ENCODE data around the gene KCNK3. TPM values are rescaled to one million over a fixed set of nuclear protein-coding genes. Genes with fewer than 3 reads are reported as not detected.

Gene KCNK3
- polyA plus RNA-seq, 1 donor (not counting 4 experiments of a cell fraction or from before 2014, with no cell fraction given), result not detected

DNA sequence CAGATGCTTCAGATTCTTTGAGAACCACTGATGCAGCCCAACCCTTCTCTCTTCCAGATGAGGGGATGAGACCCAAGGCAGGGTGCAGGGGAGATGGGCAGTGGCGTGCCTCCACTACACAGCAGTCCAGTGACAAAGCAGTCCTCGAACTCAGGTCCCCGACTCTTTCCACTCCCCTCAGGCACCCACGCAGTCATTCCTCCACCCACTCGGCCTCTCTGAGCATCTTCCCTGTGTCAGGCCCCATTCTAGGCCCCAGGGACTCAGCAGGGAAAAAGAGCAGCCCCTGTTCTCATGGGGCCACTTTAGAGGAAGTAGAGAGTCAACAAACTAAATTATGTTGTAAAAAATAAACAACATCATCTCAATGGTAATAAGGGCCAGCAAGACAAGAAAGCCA, 15.2 kb downstream of the KCNK3 start:
- Histone ChIP-seq H3K27me3 (ENCODE audit: control insufficient read depth, extremely low read depth, insufficient read depth, low read length) (peaks cover 7% of the 10 kb centered on the region), H3K9ac (ENCODE audit: control insufficient read depth, extremely low read depth, insufficient read depth, low read length) (no peak overlapping the region), H3K79me2 (ENCODE audit: control insufficient read depth, insufficient read depth, low read length) (no peaks in the 10 kb centered on the region), H3K9me1 (ENCODE audit: control insufficient read depth, extremely low read depth, insufficient read depth, low read length) (no peaks in the 10 kb centered on the region), H3K36me3 (ENCODE audit: control insufficient read depth in 2 of 2, extremely low read depth in 1 of 2, insufficient read depth in 2 of 2, low read length in 2 of 2) (no peaks in the 10 kb centered on the region), H3K4me2 (ENCODE audit: control insufficient read depth, extremely low read depth, insufficient read depth, low read depth, low read length) (no peak overlapping the region), H2AFZ (ENCODE audit: control insufficient read depth, low read length) (no peak overlapping the region), H3K4me1 (ENCODE audit: control insufficient read depth, extremely low read depth, insufficient read depth, low read length) (peaks cover 9% of the 10 kb centered on the region), H3K27ac (ENCODE audit: control insufficient read depth, insufficient read depth, low read length) (no peak overlapping the region), H3K4me3 (ENCODE audit: control insufficient read depth in 2 of 3, extremely low read depth in 1 of 3, insufficient read depth in 2 of 3, low read depth in 1 of 3, low read length in 3 of 3) (no peak overlapping the region), H4K20me1 (ENCODE audit: control insufficient read depth, extremely low read depth, insufficient read depth, low read length) (no peaks in the 10 kb centered on the region), H3K9me3 (ENCODE audit: control insufficient read depth, low read depth, low read length) (no peaks in the 10 kb centered on the region)
- TF ChIP-seq, protein P1, sequence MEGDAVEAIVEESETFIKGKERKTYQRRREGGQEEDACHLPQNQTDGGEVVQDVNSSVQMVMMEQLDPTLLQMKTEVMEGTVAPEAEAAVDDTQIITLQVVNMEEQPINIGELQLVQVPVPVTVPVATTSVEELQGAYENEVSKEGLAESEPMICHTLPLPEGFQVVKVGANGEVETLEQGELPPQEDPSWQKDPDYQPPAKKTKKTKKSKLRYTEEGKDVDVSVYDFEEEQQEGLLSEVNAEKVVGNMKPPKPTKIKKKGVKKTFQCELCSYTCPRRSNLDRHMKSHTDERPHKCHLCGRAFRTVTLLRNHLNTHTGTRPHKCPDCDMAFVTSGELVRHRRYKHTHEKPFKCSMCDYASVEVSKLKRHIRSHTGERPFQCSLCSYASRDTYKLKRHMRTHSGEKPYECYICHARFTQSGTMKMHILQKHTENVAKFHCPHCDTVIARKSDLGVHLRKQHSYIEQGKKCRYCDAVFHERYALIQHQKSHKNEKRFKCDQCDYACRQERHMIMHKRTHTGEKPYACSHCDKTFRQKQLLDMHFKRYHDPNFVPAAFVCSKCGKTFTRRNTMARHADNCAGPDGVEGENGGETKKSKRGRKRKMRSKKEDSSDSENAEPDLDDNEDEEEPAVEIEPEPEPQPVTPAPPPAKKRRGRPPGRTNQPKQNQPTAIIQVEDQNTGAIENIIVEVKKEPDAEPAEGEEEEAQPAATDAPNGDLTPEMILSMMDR (optimal IDR thresholded peaks at IDR 0.05 in 1 of 3, IDR thresholded peaks at IDR 0.05 in 1 of 3, conservative IDR thresholded peaks at IDR 0.05 in 1 of 3; ENCODE audit: extremely low read depth in 1 of 3, insufficient read depth in 2 of 3, low read length in 3 of 3), result no peak
- TF ChIP-seq EZH2 (IDR thresholded peaks at IDR 0.05; ENCODE audit: low read length), result no peak
- dilution Hi-C loops (cut with MboI; ENCODE audit: extremely low pct_ligation_motif_present, low sequenced_read_pairs), result no loop called here
- FAIRE-seq (no peak), DNase-seq (ENCODE audit: low read depth, low spot score) (no peak)

DNA sequence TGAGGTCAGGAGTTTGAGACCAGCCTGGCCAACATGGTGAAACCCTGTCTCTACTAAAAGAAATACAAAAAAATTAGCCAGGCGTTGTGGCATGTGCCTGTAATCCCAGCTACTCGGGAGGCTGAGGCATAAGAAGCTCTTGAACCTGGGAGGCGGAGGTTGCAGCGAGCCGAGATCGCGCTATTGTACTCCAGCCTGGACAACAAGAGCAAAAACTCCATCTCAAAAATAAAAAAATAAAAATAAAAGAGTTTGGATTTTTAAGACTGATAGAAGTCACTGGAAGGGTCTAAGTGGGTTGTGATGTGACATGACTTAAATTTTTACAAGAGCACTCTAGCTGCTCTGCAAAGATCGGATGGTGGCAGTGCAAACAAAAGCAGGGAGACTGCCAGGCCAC, 15.9 kb downstream of the KCNK3 start:
- Histone ChIP-seq H3K9me3 (ENCODE audit: control insufficient read depth, low read depth, low read length) (no peaks in the 10 kb centered on the region), H3K27me3 (ENCODE audit: control insufficient read depth, extremely low read depth, insufficient read depth, low read length) (peaks cover 11% of the 10 kb centered on the region), H3K4me1 (ENCODE audit: control insufficient read depth, extremely low read depth, insufficient read depth, low read length) (peaks cover 9% of the 10 kb centered on the region), H3K79me2 (ENCODE audit: control insufficient read depth, insufficient read depth, low read length) (no peaks in the 10 kb centered on the region), H4K20me1 (ENCODE audit: control insufficient read depth, extremely low read depth, insufficient read depth, low read length) (no peaks in the 10 kb centered on the region), H3K9me1 (ENCODE audit: control insufficient read depth, extremely low read depth, insufficient read depth, low read length) (no peaks in the 10 kb centered on the region), H2AFZ (ENCODE audit: control insufficient read depth, low read length) (no peak overlapping the region), H3K27ac (ENCODE audit: control insufficient read depth, insufficient read depth, low read length) (no peak overlapping the region), H3K4me3 (ENCODE audit: control insufficient read depth in 2 of 3, extremely low read depth in 1 of 3, insufficient read depth in 2 of 3, low read depth in 1 of 3, low read length in 3 of 3) (no peak overlapping the region), H3K4me2 (ENCODE audit: control insufficient read depth, extremely low read depth, insufficient read depth, low read depth, low read length) (no peak overlapping the region), H3K9ac (ENCODE audit: control insufficient read depth, extremely low read depth, insufficient read depth, low read length) (no peak overlapping the region), H3K36me3 (ENCODE audit: control insufficient read depth in 2 of 2, extremely low read depth in 1 of 2, insufficient read depth in 2 of 2, low read length in 2 of 2) (no peaks in the 10 kb centered on the region)
- no peak for TF ChIP-seq EZH2 (IDR thresholded peaks at IDR 0.05; ENCODE audit: low read length)
- TF ChIP-seq, protein P1 (optimal IDR thresholded peaks at IDR 0.05 in 1 of 3, IDR thresholded peaks at IDR 0.05 in 1 of 3, conservative IDR thresholded peaks at IDR 0.05 in 1 of 3; ENCODE audit: extremely low read depth in 1 of 3, insufficient read depth in 2 of 3, low read length in 3 of 3), result no peak
- dilution Hi-C loops (cut with MboI; ENCODE audit: extremely low pct_ligation_motif_present, low sequenced_read_pairs), result no loop called here
- FAIRE-seq (no peak), DNase-seq (ENCODE audit: low read depth, low spot score) (no peak)
